Umbilical cord (tissue), 2 donors: ENCODE measurements around the gene VPS4B. TPM values are rescaled to one million over a fixed set of nuclear protein-coding genes. Genes with fewer than 3 reads are reported as not detected.
"Not testable (repeated sequence)": the region's sequence is repeated elsewhere in the genome, so short reads cannot be mapped to it uniquely, and the experiment has no call there.

Experiments
- DNase-seq: peaks from one replicate; pipeline ENCODE4 v3.0.0-alpha.2; 2015; ENCODE audit warnings: low spot score
- total RNA-seq: library from RNA; depleted of rRNA; stranded (reverse); fragments of >200 nt; gene quantifications from one replicate; pipeline ENCODE4 v1.2.3, GENCODE V29; 2014; ENCODE audit warnings: low replicate concordance; ENCODE audit not compliant: insufficient read depth

Gene VPS4B
- total RNA-seq, 1 donor from 2014 or later = 51.3 TPM

DNA sequence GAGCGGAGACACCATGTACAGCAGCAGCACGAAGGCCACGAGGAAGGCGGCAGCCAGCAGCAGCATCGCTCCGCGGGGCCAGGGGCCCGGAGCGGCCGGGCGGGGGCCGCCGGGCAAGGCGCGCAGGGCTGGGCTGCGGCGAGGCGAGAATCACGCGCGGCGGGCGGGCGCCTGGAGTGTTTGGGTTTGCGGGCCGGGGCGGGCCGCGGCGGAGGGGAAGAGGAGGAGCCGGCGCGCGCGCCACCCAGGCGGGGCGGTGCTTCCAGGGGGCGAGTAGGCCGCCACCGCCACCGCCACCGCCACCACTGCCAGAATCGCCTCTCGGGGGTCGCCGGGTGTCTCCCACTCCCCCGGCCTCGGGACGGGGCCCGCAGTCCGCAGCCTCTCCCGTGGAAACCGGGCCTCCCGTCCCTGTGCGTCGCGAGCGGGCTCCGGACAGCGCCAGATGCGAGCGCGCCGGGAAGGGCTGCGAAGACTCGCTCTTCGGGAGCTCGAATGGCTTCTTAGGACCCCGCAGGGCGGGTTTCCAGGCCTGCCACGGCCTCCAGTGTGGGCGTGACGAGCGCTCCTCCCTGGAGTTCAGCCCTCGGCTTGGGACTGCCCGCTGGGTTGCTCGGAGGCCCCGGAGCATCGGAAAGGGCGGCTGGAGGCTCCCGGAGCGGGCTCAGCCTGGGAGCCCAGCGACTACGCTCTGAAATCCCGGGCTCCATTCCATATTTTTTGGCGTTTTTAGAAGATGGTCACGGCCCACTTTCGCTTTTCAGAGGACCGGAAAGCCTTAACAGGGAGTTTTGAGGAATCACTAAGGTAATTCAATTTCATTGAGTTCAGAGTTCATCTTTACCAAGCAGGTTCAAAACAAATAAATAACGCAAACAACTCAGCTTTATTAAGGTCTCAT, 55.0 kb downstream of the VPS4B start, which contains the start of gene KDSR:
KDSR (minus strand) TSS at position 154 of the 901 bp plus-strand sequence; CDS start at position 66, 88 bp downstream.
- DNase-seq = peak; percentile 100

GRCh38 chr18:63366213-63367052, 55.8 kb downstream of the VPS4B start:
- DNase-seq = peak; percentile 36

DNA sequence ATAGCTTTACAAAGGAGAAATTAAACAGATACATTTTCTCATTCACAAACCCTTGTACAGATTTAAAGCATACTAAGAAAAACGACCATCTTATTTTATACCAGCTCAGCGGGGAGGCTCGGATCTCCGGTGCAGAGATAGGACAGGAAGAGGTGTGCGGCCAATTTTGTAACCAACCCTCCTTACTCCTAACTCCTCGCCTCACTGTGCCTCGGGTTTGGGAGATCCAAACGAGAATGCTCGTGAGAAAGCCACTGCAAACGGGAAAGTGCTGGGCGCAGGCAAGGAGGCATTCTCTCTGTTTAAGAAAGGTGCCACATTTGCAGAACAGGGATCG, 56.4 kb downstream of the VPS4B start:
- peak; percentile 2 for DNase-seq

GRCh38 chr18:63363951-63364350, 58.3 kb downstream of the VPS4B start:
- no peak for DNase-seq

DNA sequence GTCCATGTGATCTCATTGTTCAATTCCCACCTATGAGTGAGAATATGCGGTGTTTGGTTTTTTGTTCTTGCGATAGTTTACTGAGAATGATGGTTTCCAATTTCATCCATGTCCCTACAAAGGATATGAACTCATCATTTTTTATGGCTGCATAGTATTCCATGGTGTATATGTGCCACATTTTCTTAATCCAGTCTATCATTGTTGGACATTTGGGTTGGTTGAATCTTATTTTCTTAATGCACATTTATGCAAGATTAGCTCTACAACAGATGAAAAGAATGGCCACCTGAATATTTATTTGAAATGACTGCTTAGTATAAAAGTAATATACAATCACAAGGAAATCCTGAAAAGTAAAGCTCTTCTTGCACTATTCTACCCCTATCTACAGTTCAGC, 58.9 kb downstream of the VPS4B start:
- not testable (repeated sequence) for DNase-seq

DNA sequence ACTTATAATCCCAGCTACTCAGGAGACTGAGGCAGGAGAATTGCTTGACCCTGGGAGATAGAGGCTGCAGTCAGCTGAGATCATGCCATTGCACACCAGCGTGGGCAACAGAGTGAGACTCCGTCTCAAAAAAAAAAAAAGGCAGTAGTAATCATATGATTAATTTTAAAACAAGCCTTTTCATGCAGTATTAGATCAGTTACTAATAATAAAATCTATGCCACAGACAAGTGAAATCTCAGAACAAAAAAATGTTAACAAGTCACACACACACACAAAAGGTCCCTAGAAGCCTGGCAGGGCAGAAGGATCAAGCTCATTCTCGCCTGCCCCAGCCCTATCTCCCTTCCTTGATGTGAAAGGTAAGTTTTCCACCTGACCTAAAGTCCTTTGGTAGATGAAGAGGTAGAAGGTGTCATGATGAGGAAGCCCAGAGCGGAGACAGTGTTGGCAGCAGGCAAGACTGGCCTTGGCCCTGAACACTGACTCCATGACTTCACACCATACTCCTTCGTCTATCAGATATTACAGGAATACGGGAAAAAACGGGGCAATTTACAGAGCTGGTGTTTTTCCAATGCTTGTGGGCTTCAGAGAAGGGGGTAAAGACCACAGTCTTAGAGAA, 65.9 kb downstream of the VPS4B start:
- DNase-seq = no peak

- no peak for DNase-seq
Measured at GRCh38 chr18:63350230-63350629, 72.0 kb downstream of the VPS4B start.

DNA sequence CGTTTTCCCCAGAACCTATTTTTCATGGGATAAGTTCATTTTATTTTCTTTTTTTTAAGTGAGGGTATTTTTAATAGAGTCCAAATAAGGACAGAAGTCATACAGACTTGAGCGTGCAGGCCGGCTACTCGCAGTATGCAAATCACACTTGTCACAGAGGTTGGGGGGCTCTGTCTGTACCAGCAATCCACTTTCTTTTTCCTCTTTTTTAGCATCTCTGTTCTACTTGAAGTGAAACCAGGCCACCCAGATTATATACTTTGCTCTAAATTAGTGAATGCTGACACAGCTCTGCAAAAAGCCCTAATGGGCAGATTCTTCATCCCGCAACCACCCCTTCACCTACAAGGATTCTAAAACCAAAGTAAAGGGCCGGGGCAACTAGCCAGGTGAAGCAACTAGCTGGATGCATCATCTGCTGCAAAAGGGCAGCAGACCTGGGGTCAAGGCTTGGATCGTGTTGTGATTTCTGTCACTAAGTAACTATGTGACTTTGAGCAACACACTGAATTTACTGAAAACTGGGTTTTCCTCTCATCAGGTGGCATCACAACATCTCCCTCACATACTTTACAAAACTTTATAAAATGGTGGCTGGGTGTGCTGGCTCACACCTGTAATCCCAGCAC, 73.7 kb downstream of the VPS4B start:
- no peak for DNase-seq

DNA sequence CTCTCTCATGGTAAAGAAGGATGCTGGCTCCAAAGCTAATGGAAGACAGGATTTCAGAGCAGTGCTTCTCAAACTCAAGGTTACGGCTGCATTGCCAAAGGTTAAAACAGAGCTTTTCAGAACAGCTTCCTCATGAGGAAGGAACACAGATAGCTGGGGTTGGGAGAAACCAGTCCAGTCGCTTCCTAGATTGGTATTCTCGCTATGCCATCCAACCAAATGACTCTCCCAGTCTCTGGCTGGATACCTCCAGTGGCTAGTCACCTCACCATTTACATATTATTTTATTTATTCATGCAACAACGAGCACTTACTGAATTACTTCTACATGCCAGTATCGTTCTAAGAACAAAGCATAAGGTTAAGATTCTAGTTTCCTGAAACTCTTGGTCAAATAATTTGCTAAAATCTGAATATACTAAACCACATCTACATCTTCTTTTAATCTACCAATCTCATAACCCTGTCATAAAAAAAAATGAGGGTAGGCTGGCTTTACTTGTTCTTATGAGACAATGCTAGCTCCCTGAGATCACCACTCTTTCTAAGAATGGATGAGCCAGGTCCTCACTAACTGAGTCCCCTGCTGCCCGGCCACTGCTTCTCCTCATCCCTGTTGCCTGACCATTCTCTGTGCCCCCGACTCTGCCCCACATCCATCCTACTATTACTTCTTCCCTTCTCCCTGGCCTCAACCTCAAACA, 75.6 kb downstream of the VPS4B start:
- DNase-seq = no peak

DNA sequence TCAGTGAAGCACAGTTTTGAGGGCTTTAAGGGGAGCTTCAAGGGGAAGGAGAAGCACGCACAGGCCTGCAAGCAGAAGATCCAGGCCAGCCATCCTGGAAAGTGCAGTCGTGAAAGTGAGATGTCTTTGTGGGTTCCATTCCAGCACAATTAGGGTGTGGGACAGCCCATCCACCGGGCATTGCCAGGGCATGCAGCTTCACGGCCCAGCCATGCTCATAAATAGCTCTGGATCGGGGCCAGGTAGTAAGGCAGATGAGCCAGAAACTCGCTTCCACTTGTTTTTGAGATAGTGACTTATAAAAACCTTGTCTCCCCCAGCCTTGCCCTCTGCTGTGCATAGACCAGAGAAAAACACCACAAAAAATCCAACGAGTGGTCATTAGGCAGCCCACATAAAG, 76.2 kb downstream of the VPS4B start:
- DNase-seq = peak; percentile 34

DNA sequence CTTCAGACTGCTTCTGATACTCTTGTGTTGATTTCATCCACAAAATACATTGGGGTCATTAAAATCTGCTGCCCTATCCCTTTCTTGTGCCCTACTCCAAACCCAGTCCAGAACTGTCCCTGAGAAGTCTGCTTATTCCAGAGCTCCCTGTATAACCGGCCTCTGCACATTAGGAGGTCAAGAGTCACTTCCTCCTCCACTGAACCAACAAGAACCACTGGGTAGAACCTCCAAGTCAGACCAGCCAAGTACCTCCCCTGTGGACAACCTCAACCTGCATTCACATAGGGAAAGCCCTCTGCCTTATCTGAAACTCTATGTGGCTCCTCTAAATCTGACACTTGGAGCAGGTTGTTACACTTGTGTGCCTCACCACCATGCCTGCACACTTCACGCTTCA, 77.4 kb downstream of the VPS4B start:
- no peak for DNase-seq

GRCh38 chr18:63344263-63344662, 78.0 kb downstream of the VPS4B start:
- DNase-seq = no peak

DNA sequence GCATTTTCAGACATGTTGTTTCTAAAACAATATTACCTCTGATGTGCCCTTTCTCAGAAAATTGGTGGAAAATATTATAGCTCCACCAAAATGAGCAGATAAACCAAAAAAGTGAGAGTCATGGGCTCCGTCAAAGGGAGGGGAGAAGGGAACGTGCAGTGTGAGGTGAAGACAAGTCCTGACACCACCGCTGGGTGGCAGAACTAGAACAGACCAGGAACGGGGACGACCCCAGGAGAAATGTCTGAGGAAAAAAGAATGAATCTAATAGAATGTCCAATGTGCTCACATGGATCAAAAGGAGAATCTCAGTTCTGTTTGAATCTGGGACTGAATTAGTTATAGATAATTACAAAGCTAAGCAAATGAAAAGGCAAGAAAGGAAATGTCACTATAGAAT, 80.1 kb downstream of the VPS4B start:
- peak; percentile 28 for DNase-seq

DNA sequence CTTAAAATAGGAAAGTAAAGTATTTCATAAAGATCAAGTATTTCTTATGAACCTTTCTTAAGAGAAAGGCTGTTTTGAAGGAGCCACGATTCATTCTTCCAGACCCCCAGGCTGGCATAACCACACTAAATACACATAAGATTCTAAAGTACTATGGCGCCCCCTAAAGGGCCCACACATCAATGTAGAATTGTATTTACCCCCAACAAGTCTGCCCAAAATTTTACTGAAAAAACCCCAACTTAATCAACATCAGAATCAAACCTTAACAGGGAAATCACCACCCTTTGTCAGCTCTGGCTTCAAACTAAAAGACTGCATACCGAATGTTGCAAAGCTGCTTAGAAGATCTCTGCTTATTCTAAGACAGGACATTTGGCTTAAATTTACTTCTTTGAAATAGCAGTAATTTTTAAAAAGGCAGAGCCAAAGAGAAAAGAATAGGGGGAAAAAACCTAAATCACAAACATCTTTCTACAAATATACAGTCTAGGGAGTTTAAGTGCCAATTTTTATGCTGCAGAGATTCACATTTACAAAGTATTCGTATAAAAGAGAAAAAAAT, 82.3 kb downstream of the VPS4B start:
- DNase-seq = peak; percentile 10

Other genes starting within 250 kb of the VPS4B start
- 27.9 TPM for gene BCL2, start 102.7 kb downstream of the VPS4B start, total RNA-seq
- gene KDSR, start 55.3 kb downstream of the VPS4B start, total RNA-seq = 32.5 TPM
- gene SERPINB5, start 54.5 kb upstream of the VPS4B start, total RNA-seq = 49.4 TPM
- gene SERPINB12, start 119.9 kb upstream of the VPS4B start, total RNA-seq = 0.96 TPM
- gene SERPINB13, start 164.9 kb upstream of the VPS4B start, total RNA-seq = 8.7 TPM
- gene SERPINB4, start 221.8 kb upstream of the VPS4B start, total RNA-seq = 4.1 TPM
- 0.96 TPM for gene SERPINB3, start 239.4 kb upstream of the VPS4B start, total RNA-seq